GM13976 (cell line): ENCODE measurements around the gene IMMP1L.

Experiments
- DNase-seq: peaks from one replicate; pipeline ENCODE4 v3.0.0; 2012; ENCODE audit warnings: low spot score
- in situ Hi-C: fragments of 300-500 bp; cut with MboI; formaldehyde crosslinking; loops from one replicate; pipeline ENCODE4 v1.12.0; 2022; ENCODE audit warnings: low sequenced_read_pairs, mixed read lengths, inconsistent platforms; ENCODE audit not compliant: unreplicated experiment
- TF ChIP-seq, protein P1 (sequence below): IDR thresholded peaks from 2 replicates; pipeline ENCODE4 v1.5.1; 2012; ENCODE audit warnings: borderline replicate concordance, mild to moderate bottlenecking; ENCODE audit not compliant: insufficient read depth; ENCODE audit errors: extremely low read depth, missing control alignments, control extremely low read depth

Gene IMMP1L

DNA sequence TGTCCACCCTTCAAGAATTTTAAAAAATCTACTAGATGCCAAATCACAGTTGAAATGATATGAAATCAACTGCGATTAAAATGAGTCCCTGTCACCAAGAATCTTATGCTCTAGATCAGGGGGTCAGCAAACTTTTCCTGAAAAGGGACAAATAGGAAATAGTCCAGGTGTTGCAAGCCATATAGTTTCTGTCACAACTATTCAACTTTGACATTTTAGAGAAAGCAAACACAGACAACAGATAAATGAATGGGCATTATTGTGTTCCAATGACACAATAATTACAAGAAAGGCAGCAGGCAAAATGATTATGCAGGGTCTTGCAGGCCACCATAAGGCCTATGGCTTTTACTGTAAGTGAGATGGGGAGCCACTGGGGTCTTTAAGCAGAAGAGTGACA is 58.6 kb downstream of the IMMP1L start:
- in situ Hi-C loops, result no loop called here
- no peak for DNase-seq
- TF ChIP-seq, protein P1, sequence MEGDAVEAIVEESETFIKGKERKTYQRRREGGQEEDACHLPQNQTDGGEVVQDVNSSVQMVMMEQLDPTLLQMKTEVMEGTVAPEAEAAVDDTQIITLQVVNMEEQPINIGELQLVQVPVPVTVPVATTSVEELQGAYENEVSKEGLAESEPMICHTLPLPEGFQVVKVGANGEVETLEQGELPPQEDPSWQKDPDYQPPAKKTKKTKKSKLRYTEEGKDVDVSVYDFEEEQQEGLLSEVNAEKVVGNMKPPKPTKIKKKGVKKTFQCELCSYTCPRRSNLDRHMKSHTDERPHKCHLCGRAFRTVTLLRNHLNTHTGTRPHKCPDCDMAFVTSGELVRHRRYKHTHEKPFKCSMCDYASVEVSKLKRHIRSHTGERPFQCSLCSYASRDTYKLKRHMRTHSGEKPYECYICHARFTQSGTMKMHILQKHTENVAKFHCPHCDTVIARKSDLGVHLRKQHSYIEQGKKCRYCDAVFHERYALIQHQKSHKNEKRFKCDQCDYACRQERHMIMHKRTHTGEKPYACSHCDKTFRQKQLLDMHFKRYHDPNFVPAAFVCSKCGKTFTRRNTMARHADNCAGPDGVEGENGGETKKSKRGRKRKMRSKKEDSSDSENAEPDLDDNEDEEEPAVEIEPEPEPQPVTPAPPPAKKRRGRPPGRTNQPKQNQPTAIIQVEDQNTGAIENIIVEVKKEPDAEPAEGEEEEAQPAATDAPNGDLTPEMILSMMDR, result no peak

DNA sequence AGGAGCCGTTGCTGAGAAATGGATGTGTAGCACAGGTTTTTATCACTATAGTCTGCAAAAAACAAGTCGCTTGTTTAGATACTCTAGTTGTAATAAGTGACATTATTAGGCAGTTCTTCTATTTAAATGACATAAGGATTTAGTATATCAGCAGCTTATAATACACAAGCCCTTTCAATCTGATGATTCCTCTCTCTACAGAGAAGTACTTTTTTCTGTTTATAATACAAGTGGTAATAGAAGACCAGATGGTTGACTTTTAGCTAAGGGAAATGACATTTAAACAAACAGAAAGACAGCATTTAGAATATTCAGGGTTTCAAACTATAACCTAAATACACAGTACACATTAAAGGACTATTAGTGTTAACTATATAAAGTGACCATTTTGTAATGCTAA is 60.4 kb downstream of the IMMP1L start:
- in situ Hi-C loops, result no loop called here
- TF ChIP-seq, protein P1, result no peak
- no peak for DNase-seq

DNA sequence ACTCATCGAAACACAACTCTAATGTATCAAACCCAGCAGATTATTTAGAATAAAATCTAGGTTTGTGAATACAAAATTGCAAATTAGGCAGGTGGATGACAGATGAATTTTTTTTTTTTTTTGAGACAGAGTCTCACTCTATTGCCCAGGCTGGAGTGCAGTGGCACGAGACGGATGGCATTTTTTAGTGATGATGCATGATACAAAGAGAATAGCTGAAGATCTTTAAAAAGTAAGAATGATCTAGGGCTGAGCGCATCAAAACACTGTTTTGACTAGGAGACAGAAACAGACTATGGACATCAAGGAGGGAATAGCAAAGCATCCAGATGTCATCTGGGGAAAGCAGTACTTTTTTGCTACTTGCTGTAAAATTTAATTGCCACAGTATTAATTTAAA is 63.8 kb downstream of the IMMP1L start:
- TF ChIP-seq, protein P1, result no peak
- no peak for DNase-seq
- in situ Hi-C loops, result no loop called here

DNA sequence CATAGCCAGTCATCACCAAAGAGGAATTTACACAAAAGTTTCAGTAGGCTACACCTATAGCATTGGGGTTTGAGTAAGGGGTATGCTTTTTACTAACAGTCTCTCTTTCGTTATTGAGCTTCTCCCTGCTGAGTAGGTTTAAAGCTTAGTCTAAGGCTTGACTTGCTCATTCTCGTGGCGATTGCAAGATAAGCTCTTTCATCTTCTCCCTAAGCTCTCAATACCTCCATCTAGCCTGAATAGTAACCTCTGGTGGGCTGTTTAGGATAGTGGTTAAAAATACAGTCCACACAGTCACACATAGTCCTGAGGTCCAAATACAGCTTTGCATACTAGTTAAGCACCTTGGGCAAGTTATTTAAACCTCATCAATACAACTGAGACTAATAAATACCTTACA is 65.6 kb downstream of the IMMP1L start:
- TF ChIP-seq, protein P1, result no peak
- in situ Hi-C loops, result no loop called here
- no peak for DNase-seq

DNA sequence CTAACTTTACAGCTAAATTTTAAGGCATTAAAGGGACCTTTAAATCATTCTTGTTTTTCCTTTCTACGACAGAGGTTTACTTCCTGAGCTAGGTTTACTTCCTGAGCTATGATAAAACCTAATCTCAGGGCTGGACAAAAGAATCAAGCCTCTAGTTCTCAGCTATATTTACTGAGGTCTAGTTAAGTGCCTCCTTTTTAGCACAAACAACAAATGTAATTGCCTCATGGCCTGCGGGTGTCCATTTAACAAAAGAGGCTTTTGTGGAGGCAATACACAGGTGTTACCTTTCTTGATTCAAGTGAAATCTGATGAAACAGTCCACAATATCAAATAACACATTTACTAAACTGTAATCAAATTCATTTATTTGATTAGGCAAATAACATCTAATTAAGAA is 67.3 kb downstream of the IMMP1L start:
- no peak for DNase-seq
- TF ChIP-seq, protein P1, result no peak
- in situ Hi-C loops, result no loop called here

DNA sequence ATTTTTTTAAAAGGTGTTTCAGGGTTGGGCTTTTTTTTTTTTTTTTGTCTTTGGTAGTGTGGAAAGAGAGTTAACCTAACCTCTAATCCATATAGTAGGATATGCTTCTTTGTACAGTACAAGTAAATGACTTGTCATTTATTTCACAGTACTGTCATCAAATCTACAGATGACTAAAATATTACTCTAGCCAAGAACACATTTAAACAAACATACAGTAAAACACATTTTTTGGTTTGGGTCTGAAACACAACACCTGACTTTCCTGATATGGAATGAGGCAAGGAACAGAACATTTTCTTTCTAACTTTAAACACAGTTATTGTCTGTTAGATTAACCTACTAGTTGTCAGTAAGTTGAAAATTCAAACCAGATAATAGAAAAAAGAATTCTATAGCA is 68.1 kb downstream of the IMMP1L start:
- no peak for DNase-seq
- TF ChIP-seq, protein P1, result no peak
- in situ Hi-C loops, result no loop called here
